ENCODE measurements around the gene GPHN.
A peak's percentile ranks its signal among the peaks of the same experiment; 100 is the strongest.
"Not testable (repeated sequence)": the region's sequence is repeated elsewhere in the genome, so short reads cannot be mapped to it uniquely, and the experiment has no call there.

GPHN gene

GRCh38 chr14:66502836-66503235, 5.1 kb upstream of the GPHN start:
- not testable (repeated sequence) for DNase-seq (ENCODE audit: low spot score)

DNA sequence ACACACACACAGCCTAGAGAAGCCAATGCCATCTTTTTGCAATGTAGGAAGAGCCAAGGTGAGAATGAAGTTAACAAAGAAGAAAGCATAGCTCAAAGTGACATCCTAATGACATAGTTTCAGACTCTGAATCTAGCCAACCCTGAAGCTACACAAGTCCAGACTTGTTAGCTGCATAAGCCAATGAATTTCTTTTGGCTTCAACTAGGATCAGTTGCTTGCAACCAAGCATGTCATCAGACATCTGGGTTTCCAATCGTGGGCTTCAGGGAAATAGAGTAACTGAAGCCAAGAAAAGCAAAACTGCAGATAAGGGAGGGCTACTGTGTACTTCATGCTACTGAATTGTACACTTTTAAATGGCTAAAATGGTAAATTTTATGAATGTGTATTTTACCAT, 4.4 kb upstream of the GPHN start:
- DNase-seq (ENCODE audit: low spot score) = no peak

GRCh38 chr14:66507181-66507721, 696 bp upstream of the GPHN start:
- DNase-seq (ENCODE audit: low spot score) = no peak

DNA sequence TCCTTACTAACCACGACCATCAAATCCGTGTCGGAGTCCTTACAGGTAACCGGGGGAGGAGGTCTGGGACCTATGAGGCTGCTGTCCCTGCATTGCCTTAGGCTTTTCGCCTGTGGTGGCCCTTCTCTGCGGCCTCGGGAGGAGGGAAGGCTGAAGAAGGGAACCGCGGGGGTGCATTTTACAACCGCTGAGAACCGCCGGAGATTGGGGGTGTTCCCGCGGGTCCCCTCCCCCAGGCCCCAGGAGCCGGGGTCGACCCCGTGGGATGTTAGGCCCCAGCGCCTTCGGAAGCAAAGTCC, 549 bp downstream of the GPHN start:
- no peak for DNase-seq (ENCODE audit: low spot score)

DNA sequence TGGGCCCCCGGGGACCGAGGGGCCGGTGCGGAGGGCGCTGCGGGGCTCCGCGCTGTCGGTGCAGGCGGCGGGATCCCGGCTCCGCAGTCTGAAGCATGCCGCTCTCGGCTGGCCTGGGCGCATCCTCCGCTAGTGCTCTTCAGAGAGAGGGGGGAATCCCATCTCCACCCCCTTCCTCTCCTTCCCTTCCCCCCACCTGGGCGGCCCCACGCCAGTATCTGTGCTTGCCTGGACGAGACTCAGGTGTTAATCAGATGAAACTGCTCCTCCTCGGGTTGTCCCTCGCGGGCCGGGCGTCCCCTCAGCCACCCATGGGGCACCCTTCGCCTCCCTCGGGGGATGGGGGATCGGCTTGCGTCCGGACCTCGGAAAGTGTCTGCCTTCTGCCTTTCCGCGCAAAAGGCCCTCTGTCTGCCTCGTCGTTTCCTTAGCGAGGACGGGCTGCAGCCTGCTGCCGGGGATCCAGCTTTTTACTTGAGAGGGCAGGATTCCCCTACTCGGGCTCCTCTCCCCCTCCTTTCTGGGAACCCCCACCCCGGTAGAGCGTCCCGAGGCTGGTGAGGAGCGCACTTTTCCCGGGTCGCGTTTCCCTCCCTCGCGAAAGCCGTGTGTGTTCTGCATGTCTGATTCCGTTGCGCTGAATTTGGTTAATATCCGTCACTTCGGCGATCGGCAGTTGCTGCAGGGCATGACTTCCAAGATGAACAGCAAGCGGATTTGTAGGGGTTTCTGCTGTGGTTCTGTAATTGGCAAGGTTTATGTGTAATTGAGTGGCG, 1.1 kb downstream of the GPHN start:
- peak; percentile 38 for DNase-seq (ENCODE audit: low spot score)

DNA sequence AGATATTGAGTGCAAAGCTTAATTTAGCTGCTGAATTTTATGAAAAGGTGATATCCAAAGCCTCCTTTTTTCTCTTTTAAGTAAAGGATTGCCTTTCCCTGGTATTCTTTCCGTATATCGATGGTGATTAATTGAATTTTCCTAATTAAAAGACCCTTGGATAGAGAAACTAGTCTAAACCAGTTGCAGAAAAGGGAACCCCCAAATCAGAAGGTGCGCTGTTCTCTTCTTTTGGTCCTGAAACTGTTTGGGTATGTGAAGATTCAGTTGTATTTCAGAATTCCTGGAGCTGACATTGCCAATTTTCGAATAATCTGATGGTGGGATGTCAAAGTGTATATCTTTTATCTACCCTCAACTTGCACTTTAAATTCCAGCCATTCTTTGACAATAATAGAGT, 1.9 kb downstream of the GPHN start:
- no peak for DNase-seq (ENCODE audit: low spot score)

DNA sequence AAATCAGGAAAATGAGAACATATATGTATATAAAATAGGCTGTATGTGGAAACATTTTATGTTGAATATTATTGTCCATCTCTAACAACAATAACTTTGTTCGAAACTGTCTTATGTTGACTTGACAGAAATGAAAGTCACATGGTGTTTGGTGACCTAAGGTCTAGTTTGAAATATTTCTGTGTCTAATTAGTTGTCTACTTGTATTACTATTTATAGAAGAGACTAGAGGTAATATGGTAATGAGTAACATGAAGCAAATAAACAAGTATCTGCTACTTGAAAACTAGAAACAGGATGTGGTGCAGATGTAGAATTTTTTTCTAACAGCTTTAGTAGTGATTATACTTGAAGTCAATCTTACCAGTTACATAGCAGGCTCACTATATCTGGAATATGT, 3.9 kb downstream of the GPHN start:
- no peak for DNase-seq (ENCODE audit: low spot score)

DNA sequence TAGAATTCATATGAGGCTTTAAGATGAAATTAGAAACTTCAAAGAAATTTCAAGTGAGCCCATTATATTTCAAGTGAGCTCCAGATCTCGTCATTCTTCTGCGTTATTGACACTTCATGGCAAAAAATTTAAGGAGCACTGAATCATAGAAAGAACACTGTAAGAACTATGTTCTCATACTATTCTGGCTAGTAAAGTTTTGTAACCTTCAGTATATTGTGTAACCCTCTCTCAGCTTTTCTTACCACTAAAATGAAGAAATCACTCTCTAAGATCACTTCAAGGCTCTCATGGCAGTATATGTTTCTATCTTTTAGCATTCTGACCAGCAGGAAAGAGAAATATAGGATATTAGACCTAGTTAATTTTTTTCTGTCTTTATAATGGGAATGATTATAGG, 6.3 kb downstream of the GPHN start:
- no peak for DNase-seq (ENCODE audit: low spot score)

GRCh38 chr14:66530526-66530925, 22.6 kb downstream of the GPHN start:
- DNase-seq (ENCODE audit: low spot score) = no peak

GRCh38 chr14:66539034-66539433, 31.1 kb downstream of the GPHN start:
- DNase-seq (ENCODE audit: low spot score) = no peak

DNA sequence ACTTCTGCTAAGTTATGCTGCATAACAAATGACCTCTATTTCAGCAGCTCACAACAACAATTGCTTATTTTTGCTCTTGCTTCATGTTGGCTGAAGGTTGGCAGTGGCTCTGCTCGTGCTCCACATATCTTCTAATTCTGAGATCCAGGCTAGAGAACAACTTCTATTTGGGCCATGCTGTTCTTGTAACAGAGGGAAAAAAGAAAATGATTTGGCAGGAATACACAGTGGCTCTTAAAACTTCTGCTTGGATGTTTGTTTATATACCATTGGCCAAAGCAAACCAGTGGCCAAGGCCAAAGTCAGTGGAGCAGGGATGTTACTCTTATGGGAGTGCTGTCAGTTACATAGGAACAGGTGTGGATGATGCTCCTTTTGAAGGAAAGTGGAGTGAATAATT, 32.1 kb downstream of the GPHN start:
- DNase-seq (ENCODE audit: low spot score) = no peak

DNA sequence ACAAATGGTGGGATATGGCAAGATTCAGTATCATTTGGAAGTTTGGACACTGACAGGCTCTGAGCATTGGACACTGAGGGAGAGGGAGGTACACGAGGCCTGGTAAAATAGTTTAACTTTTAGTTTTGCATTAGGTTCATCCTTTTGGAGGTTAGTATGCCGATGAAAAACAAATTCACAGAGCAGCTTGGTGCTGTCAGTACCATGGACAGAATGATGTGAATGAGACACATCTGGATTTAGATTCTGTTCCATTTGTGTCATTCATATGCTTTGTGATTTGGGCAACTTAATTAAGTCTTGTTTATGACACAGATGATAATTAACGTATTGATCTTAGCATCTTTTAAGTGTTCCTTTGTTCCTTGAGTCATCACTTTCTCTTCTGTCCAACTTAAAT, 33.7 kb downstream of the GPHN start:
- no peak for DNase-seq (ENCODE audit: low spot score)

GRCh38 chr14:66543996-66544395, 36.0 kb downstream of the GPHN start:
- DNase-seq (ENCODE audit: low spot score) = no peak

GRCh38 chr14:66545191-66545590, 37.2 kb downstream of the GPHN start:
- not testable (repeated sequence) for DNase-seq (ENCODE audit: low spot score)

DNA sequence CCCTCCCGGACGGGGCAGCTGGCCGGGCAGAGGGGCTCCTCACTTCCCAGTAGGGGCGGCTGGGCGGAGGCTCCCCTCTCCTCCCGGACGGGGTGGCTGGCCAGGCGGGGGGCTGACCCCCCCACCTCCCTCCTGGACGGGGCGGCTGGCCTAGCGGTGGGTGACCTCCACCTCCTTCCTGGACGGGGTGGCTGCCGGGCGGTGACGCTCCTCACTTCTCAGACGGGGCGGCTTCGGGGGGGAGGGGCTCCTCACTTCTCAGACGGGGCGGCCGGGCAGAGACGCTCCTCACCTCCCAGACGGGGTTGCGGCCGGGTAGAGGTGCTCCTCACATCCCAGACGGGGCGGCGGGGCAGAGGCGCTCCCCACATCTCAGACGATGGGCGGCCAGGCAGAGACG, 37.8 kb downstream of the GPHN start:
- DNase-seq (ENCODE audit: low spot score) = not testable (repeated sequence)

GRCh38 chr14:66563731-66564130, 55.8 kb downstream of the GPHN start:
- no peak for DNase-seq (ENCODE audit: low spot score)

GRCh38 chr14:66568220-66568619, 60.3 kb downstream of the GPHN start:
- DNase-seq (ENCODE audit: low spot score) = no peak

DNA sequence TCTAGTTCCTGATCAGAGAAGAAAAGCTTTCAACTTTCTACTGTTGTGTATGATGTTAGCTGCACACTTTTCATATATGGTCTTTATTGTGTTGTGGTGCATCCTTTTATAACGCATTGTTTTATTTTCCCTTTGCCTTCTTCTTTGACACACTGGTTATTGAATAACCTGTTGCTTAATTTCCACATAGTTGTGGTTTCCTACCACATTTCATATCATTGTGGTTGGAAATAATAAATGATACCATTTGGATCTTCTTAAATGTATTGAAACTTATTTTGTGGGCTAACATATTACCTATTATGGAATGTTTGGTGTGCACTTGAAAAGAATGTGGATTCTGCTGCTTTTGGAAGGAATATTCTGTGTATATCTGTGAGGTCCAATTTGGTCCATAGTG, 64.9 kb downstream of the GPHN start:
- no peak for DNase-seq (ENCODE audit: low spot score)

- DNase-seq (ENCODE audit: low spot score) = no peak
Observed at GRCh38 chr14:66575014-66575413, 67.1 kb downstream of the GPHN start.

DNA sequence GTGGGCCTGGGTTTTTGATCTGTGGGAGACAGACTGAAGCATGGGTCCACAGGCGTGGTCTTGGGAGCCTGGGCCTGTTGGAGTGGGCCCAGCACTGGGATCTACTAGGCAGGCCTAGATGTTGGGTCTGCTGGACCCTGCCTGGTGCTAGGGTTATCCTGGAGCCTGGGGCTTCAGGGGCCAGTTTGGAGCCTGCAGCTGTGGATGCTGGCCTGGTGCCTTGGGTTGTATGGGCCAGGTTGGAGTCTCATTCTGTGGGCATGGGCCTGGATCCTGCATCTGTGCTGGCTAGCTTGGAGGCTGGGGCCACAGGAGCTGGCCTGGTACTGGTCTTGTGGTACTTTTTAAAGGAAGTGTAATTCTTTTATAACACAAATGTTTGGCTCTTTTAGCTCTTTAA, 68.0 kb downstream of the GPHN start:
- no peak for DNase-seq (ENCODE audit: low spot score)

DNA sequence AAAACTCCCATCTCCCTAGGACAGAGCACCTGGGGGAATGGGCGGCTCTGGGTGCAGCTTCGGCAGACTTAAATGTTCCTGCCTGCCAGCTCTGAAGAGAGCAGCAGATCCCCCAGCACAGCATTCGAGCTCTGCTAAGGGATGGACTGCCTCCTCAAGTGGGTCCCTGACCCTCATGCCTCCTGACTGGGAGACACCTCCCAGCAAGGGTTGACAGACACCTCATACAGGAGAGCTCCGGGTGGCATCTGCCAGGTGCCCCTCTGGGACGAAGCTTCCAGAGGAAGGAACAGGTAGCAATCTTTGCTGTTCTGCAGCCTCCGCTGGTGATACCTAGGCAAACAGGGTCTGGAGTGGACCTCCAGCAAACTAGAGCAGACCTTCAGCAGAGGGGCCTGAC, 79.8 kb downstream of the GPHN start:
- not testable (repeated sequence) for DNase-seq (ENCODE audit: low spot score)

GRCh38 chr14:66595394-66595793, 87.4 kb downstream of the GPHN start:
- no peak for DNase-seq (ENCODE audit: low spot score)

DNA sequence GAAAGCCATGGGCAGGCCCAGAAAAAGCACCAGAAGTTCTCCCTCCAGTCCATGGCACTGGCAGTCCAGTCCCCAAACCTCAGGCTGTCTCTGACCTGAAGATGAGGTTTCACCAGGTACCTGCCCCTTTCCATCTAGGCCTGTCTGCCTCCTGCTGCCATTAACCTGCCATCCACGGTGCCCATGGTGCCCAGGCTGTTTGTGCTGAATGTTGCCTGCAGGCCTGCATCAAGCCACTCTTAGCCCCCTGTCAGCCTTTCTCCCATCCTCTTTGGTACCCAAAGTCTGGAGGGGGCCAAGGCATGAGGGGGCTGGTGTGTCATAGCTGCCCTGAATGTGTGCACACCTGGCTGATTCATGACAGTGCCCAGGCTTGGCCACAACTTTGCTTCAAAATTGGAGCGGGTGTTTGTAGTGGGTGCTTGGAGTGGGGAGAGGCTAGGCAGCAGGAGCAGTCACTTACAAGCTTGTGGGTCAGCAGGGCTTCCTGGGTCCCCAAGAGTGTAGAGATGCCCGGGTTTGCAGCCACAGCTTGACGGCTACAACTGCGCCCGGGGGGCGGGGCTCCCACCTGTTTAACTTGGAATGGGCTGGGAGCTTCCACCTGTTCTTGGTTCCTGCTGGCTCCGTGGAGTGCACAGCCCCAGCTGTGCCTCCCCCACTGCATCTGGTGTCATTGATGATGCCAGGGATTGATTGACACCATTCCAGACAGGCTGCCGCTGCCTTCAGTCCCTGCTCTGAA, 88.5 kb downstream of the GPHN start:
- no peak for DNase-seq (ENCODE audit: low spot score)

GRCh38 chr14:66600416-66600815, 92.5 kb downstream of the GPHN start:
- DNase-seq (ENCODE audit: low spot score) = no peak
